GM21447 (cell line): ENCODE results near the gene ZC3H7B.
A peak's percentile ranks its signal among the peaks of the same experiment; 100 is the strongest.
"Not testable (repeated sequence)": the region's sequence is repeated elsewhere in the genome, so short reads cannot be mapped to it uniquely, and the experiment has no call there.

ENCODE experiments used
- ATAC-seq: cut with Tn5 transposase; IDR thresholded peaks from one replicate; pipeline ENCODE4 v1.9.1; 2021; ENCODE audit not compliant: unreplicated experiment

Gene ZC3H7B

GRCh38 chr22:41285820-41286638 is 15.3 kb upstream of the ZC3H7B start, which contains the start of gene RANGAP1:
RANGAP1 (minus strand) TSS chr22:41286187; CDS start chr22:41281044, 5,143 bp downstream.
- ATAC-seq, result peak; percentile 94

DNA sequence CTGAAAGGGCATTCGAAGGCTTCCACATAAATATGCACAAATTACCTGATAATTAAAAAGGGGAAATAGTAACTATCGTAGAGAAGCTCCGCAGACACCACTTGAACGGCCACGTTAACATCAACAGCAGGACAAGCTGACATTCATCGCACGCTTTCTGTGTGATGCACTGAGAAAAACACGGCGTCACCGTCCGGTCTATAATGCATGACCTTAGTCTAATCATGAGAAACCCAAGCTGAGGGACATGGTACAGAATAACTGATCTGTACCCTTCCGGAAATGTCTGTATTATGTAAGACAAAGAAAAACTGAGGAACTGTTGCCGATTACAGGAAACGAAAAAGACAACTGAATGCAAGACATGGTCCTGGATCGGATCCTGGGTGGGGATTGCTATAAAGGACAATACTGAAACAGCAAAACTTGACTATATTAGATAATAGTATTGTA is 14.7 kb upstream of the ZC3H7B start:
- no peak for ATAC-seq

DNA sequence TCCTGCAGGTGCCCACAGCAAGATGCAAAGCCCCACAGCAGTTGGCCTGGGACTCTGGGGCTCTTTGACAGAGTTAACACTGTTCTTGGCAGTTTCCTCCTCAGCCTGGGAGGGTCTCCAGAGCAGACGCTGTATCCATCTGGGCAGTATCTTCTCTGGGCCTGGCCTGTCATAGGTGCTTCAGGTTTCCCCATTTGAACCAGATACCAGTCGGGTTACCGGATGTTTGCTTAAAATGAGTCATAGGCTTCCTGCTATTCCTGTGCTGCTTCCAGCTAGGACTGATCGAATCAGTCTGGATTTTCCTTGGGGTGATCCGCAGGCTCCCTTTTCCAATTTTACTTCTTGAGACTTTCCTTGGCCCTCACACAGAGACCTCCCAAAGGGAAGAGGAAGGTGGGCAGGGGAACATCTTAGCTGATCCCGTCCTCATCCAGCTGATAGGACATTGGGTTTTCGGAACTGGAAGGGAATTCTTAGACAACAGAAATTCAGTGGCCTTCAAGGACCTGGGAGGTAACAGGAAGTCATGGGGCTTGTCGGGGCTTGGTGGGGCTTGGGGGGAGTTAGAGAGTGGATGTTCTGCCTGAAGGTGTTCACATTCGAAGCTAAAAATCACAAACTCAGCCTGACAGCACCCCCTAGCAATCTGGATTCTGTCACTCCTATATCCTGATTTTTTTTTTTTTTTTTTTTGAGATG is 12.9 kb upstream of the ZC3H7B start:
- no peak for ATAC-seq

DNA sequence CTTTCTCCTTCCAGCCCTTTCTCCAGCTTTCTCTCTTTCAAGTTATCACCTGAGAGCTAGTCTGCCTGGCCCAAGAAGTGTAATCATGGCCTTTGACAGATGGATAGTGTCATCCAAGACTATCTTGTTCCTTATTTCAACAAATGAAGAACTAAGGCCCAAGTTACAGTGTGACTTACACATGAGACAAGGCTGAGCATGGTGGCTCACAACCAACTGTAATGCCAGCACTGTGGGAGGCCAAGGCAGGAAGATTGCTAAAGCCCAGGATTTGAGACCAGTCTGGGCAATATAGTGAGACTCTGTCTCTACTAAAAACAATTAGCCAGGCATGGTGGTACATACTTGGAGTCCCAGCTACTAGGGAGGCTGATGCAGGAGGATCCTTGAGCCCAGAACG is 11.7 kb upstream of the ZC3H7B start:
- no peak for ATAC-seq

- no peak for ATAC-seq
These were observed 10.8 kb upstream of the ZC3H7B start for GRCh38 chr22:41290262-41291221.

DNA sequence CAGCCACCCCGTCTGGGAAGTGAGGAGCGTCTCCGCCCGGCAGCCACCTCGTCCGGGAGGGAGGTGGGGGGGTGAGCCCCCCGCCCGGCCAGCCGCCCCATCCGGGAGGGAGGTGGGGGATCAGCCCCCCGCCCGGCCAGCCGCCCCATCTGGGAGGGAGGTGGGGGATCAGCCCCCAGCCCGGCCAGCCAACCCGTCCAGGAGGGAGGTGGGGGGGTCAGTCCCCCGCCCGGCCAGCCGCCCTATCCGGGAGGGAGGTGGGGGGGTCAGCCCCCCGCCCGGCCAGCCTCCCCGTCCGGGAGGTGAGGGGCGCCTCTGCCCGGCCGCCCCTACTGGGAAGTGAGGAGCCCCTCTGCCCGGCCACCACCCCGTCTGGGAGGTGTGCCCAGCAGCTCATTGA is 6.5 kb upstream of the ZC3H7B start:
- not testable (repeated sequence) for ATAC-seq

GRCh38 chr22:41296826-41297667 is 4.3 kb upstream of the ZC3H7B start:
- no peak for ATAC-seq

DNA sequence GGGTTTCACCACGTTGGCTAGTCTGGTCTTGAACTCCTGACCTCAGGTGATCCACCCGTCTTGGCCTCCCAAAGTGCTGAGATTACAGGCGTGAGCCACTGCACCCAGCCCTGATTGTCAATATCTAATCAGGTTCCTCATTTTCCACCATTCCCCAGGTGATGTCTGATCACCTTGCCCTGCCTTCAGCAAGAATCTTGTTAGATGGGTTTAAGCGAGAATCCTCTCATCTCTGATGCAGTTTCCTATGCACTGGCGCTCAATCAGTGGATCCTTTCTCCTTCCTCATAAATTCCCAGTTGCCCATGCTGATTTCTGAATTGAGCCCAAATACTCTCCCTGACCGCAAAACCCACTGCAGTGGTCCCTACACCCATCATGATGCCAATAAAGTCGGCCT is 664 bp upstream of the ZC3H7B start:
- ATAC-seq, result no peak

- ATAC-seq, result no peak
These were observed 869 bp downstream of the ZC3H7B start for GRCh38 chr22:41302021-41302767.

- no peak for ATAC-seq
These were observed 1.5 kb downstream of the ZC3H7B start for GRCh38 chr22:41302811-41303210.

- no peak for ATAC-seq
These were observed 4.3 kb downstream of the ZC3H7B start for GRCh38 chr22:41305646-41306045.

DNA sequence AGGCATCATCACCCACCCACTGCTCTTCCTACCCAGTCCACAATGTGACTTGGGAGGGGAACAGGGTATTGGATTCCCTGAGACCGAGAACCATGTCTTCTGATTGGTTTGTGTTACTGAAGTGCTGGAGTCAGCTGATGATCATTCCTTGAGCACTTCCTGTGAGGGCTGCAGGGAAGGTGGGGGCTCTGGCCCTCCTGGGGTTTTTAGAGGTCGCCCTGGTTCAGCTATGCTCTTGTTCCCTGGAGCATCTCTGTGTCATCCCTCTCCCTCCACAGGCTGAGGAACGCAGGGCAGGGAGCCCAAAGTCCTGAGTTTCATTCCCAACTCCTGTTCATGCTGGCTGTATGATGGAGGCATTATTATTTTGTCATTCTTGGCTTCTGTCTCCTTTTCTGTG is 6.7 kb downstream of the ZC3H7B start:
- no peak for ATAC-seq

GRCh38 chr22:41308544-41308947 is 7.2 kb downstream of the ZC3H7B start:
- no peak for ATAC-seq

GRCh38 chr22:41310336-41310735 is 9.0 kb downstream of the ZC3H7B start:
- no peak for ATAC-seq

GRCh38 chr22:41311487-41311886 is 10.2 kb downstream of the ZC3H7B start:
- ATAC-seq, result no peak

- ATAC-seq, result no peak
These were observed 13.5 kb downstream of the ZC3H7B start for GRCh38 chr22:41314821-41315220.

- ATAC-seq, result no peak
These were observed 14.3 kb downstream of the ZC3H7B start for GRCh38 chr22:41315586-41315985.

DNA sequence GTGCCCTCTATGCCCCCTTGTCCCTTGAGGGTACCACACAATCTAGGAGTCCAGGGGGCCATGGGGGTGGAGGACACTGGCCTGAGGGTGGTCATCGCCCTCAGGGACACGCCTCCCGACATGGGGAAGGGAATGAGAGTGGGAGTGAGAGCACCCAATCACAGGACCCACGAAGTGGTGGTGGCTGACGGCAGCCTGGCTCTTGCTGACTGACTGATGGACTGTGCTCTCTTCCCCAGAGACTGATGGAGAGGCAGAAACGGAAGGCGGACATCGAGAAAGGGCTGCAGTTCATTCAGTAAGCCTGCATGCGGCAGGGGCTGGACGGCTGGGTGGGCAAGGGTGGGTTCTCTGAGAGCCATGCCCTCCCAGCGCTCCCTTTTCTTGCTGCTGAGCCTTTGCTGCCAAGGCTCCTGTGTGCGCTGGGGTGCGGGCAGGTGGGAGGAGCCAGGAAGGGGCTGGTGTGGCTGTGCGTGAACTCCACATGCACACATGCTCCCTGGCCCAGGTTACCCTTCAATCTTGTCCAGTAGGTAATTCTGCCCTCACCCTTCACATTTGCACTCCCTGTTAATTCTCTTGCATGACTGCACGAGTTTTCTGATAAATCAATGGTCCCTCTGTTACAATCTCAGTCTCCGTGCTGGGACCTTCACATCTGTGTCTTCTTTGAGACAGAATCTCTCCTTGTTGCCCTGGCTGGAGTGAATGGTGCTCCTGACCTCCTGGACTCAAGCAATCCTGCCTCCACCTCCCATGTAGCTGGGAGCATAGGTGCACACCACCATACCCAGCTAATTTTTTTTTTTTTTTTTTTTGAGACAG is 19.3 kb downstream of the ZC3H7B start:
- no peak for ATAC-seq
